K562 (cell line): ENCODE data around the gene KNDC1. TPM values are rescaled to one million over a fixed set of nuclear protein-coding genes. Genes with fewer than 3 reads are reported as not detected.

Experiments
- ATAC-seq: fragments of 200-7000 bp; cut with Tn5 transposase; 3 replicates; pipeline ENCODE4 v1.9.1; 2020; ENCODE audit warnings: moderate library complexity
- BruUV-seq: library from RNA; stranded (reverse); fragments of 400-500 nt; replicated peaks from 2 replicates; lab custom pipeline; 2021; lab: Mats Ljungman, UMichigan
- CTCF ChIA-PET: fragments of 300-600 bp; formaldehyde crosslinking; extraction: SDS; loops from one replicate; lab custom pipeline; 2021; ENCODE audit warnings: low intra/inter-chr PET ratio; lab: Yijun Ruan, JAX
- POLR2A ChIA-PET: fragments of 300-600, 350-650 bp; sonication (Branson Sonifier 250); formaldehyde crosslinking; extraction: SDS; loops from one replicate; lab custom pipeline; 2021; ENCODE audit warnings: antibody characterized with exemption, inconsistent platforms; lab: Yijun Ruan, JAX
- DNase-seq, 4 experiments: peaks; one replicate each; pipeline versions ENCODE4 v3.0.0 to v3.0.0-alpha.2; 2011 to 2018; ENCODE audit warnings: low spot score in 3 of 4, mixed read lengths in 3 of 4; ENCODE audit errors: extremely low read depth in 1 of 4
- FAIRE-seq: peaks from 2 replicates; lab custom pipeline; 2011; peaks lifted over from hg19 to GRCh38; lab: Jason Lieb, UNC
- H2AFZ ChIP-seq: 2 replicates; pipeline ENCODE4 v1.6.0; 2011; ENCODE audit warnings: low read depth, low read length, control low read depth, inconsistent platforms
- H3K27ac ChIP-seq: fragments of 200-600 bp; 3 replicates; pipeline ENCODE4 v1.8.0; 2011; ENCODE audit warnings: low read depth, mild to moderate bottlenecking, control low read depth, inconsistent platforms, low read length, moderate library complexity, mixed read lengths; ENCODE audit errors: extremely low read depth
- H3K27me3 ChIP-seq, 2 experiments: fragments of 300-600 bp in 1 of 2; 2 replicates in 1 of 2; 3 replicates in 1 of 2; pipeline versions ENCODE4 v1.6.0 to v1.8.0; 2011; ENCODE audit warnings: inconsistent platforms in 2 of 2, low read length in 2 of 2, mild to moderate bottlenecking in 1 of 2, mixed read lengths in 1 of 2, moderate library complexity in 1 of 2; ENCODE audit not compliant: control insufficient read depth in 2 of 2, insufficient read depth in 2 of 2
- H3K36me3 ChIP-seq: fragments of 300-600 bp; 3 replicates; pipeline ENCODE4 v1.8.0; 2011; ENCODE audit warnings: mild to moderate bottlenecking, low read length, inconsistent platforms; ENCODE audit not compliant: control insufficient read depth, insufficient read depth
- H3K4me1 ChIP-seq, 2 experiments: fragments of 200-600 bp in 1 of 2; replicated peaks in 1 of 2; 2 replicates in 1 of 2; 3 replicates in 1 of 2; pipeline versions ENCODE4 v1.5.1 to v1.8.0; 2011; ENCODE audit warnings: inconsistent platforms in 2 of 2, low read length in 2 of 2, mild to moderate bottlenecking in 1 of 2, mixed read lengths in 1 of 2, moderate library complexity in 1 of 2; ENCODE audit not compliant: control insufficient read depth in 2 of 2, insufficient read depth in 2 of 2
- H3K4me2 ChIP-seq: 2 replicates; pipeline ENCODE4 v1.6.1; 2011; ENCODE audit warnings: low read length, control low read depth, inconsistent platforms, mixed read lengths; ENCODE audit not compliant: insufficient read depth
- H3K4me3 ChIP-seq: fragments of 200-600 bp; sonication (generic), shearing (Covaris generic); 2 replicates; pipeline ENCODE4 v1.5.1; 2016; ENCODE audit warnings: control low read depth, inconsistent platforms
- H3K79me2 ChIP-seq: fragments of 200-600 bp; 3 replicates; pipeline ENCODE4 v1.8.0; 2011; ENCODE audit warnings: low read length, inconsistent platforms; ENCODE audit not compliant: control insufficient read depth, insufficient read depth
- H3K9ac ChIP-seq, 2 experiments: 2 replicates each; pipeline versions ENCODE4 v1.6.0 to v1.6.1; 2011; ENCODE audit warnings: low read depth in 2 of 2, low read length in 2 of 2, control low read depth in 1 of 2, inconsistent platforms in 1 of 2, mild to moderate bottlenecking in 1 of 2, mixed read lengths in 1 of 2; ENCODE audit not compliant: insufficient read depth in 1 of 2
- H3K9me1 ChIP-seq: one replicate; pipeline ENCODE4 v1.6.0; 2011; ENCODE audit warnings: inconsistent platforms, mild to moderate bottlenecking, low read length, moderate library complexity; ENCODE audit not compliant: control insufficient read depth, insufficient read depth
- H3K9me3 ChIP-seq: replicated peaks from 2 replicates; pipeline ENCODE4 v1.5.1; 2011; ENCODE audit warnings: low read depth, low read length, inconsistent platforms; ENCODE audit not compliant: control insufficient read depth, insufficient read depth
- H4K20me1 ChIP-seq: replicated peaks from 2 replicates; pipeline ENCODE4 v1.6.1; 2011; ENCODE audit warnings: low read length, inconsistent platforms, mixed read lengths; ENCODE audit not compliant: control insufficient read depth, insufficient read depth
- CBFB ChIP-seq: sonication (generic); formaldehyde crosslinking; IDR thresholded peaks from 2 replicates; pipeline ENCODE4 v1.4.0; 2020; ENCODE audit warnings: mild to moderate bottlenecking, missing genetic modification reagents
- RAD51 ChIP-seq: fragments of 450-650 bp; IDR thresholded peaks from 2 replicates; pipeline ENCODE4 v1.7.1; 2016; ENCODE audit warnings: low read depth, mild to moderate bottlenecking, borderline replicate concordance
- TEAD1 ChIP-seq, 2 experiments: fragments of 450-650 bp in 1 of 2; sonication (generic) in 1 of 2; formaldehyde crosslinking; IDR thresholded peaks; 2 replicates each; pipeline versions ENCODE4 v1.4.0 to v1.8.0; 2020 to 2022; ENCODE audit warnings: mild to moderate bottlenecking in 2 of 2, missing genetic modification reagents in 1 of 2
- ZNF197 ChIP-seq: fragments of 200-800 bp; sonication (Bioruptor generic); IDR thresholded peaks from 2 replicates; pipeline ENCODE4 v1.6.1; 2016; ENCODE audit warnings: low read depth, missing genetic modification characterization, missing compliant biosample characterization
- WGBS: fragments of 100-300 bp; shearing (Covaris generic); methylation state at CpG from one replicate; pipeline ENCODE4 v1.1.6; 2016; ENCODE audit warnings: low coverage, mixed read lengths; ENCODE audit not compliant: insufficient coverage; ENCODE audit errors: missing lambda C conversion rate; 5-methylcytosine and 5-hydroxymethylcytosine counted together
- in situ Hi-C: fragments of 300-500 bp; cut with MboI; formaldehyde crosslinking; loops from 4 replicates; pipeline ENCODE4 v1.15.0; 2018; ENCODE audit warnings: inconsistent platforms, mixed read lengths
- intact Hi-C: fragments of 100-400 bp; cut with micrococcal nuclease; formaldehyde crosslinking; loops from 2 replicates; pipeline ENCODE4 v1.14.2; 2022
- polyA plus RNA-seq, 8 experiments: library from polyadenylated mRNA; depleted of rRNA in 4 of 8; stranded (reverse) in 5 of 8; unstranded in 3 of 8; fragments of >200 nt; fragmentation: Nextera tagmentation in 2 of 8; fragmentation: Illumina TruSeq in 1 of 8; extraction: Ambion mirVana in 2 of 8; extraction: Trizol in 1 of 8; gene quantifications; 2 replicates each; pipeline versions ENCODE4 v1.2.1 to v1.2.3, GENCODE V29; 2011 to 2014; ENCODE audit warnings: inconsistent platforms in 1 of 8, missing spikeins in 1 of 8
- total RNA-seq, 7 experiments: library from RNA; depleted of rRNA in 6 of 7; stranded (reverse); fragments of >200 nt in 6 of 7; fragmentation: Illumina TruSeq in 2 of 7; extraction: Trizol in 2 of 7; gene quantifications; 2 replicates each; pipeline versions ENCODE4 v1.2.1 to v1.2.3, GENCODE V29; 2011 to 2021; ENCODE audit warnings: low replicate concordance in 1 of 7
- TF ChIP-seq, protein P1 (sequence below): sonication (generic); formaldehyde crosslinking; IDR thresholded peaks from 2 replicates; pipeline ENCODE4 v1.5.0; 2020; ENCODE audit warnings: missing genetic modification reagents

KNDC1 gene
- total and polyA plus RNA-seq, 9 of the 15 experiments (the other 6 are each of a cell fraction or from before 2014, with no cell fraction given): 0.07 to 0.26 (median 0.11) TPM; not detected in 6

GRCh38 chr10:133252223-133252552 lies 92.2 kb downstream of the KNDC1 start:
- ChIA-PET CTCF (no interaction called here), POLR2A (no interaction called here)
- Histone ChIP-seq H4K20me1 (no peaks in the 10 kb centered on the region), H3K36me3 (no peaks in the 10 kb centered on the region), H3K4me2 (no peak overlapping the region), H3K9me1 (no peaks in the 10 kb centered on the region), H2AFZ (no peak overlapping the region), H3K79me2 (no peaks in the 10 kb centered on the region), H3K27ac (no peak overlapping the region), H3K4me1 (peaks cover 15 to 66% of the 10 kb centered on the region in 2 experiments; a peak in 4 of 5 replicates), H3K27me3 (no peaks in the 10 kb centered on the region; a peak in 1 of 5 replicates), H3K9me3 (no peaks in the 10 kb centered on the region), H3K9ac (no peak overlapping the region), H3K4me3 (no peak overlapping the region)
- DNase-seq (no peak), ATAC-seq (no peak), FAIRE-seq (no peak)
- no peak for TF ChIP-seq TEAD1 (CRISPR knock-in tag; IDR thresholded peaks at IDR 0.05)
- no TSS peak for BruUV-seq
- intact Hi-C loops (no loop called here), in situ Hi-C loops (no loop called here)
- WGBS: no CpG with 5 or more reads among the region's 12 CpGs

DNA sequence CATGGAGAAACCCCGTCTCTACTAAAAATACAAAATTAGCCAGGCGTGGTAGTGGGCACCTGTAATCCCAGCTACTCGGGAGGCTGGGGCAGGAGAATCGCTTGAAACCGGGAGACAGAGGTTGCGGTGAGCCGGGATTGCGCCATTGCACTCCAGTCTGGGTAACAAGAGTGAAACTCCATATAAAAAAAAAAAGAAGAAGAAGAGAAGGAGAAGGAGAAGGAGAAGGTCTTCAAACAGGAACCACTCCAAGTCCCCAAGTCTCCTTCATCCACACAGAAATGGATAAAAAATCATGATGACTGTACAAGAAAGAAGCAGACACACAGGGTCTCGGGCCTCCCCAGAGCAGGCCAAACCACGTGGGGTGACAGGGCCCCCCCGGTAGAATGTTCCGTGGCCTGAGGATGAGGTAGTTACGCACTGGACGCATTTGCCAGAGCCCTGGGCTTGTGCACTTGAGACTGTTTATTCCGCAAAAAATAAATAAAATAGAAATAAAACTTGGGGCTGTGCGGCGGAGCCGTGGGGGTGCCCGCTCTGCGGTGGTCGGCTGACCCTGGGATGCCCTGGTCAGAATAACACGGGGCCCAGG lies 93.4 kb downstream of the KNDC1 start:
- ATAC-seq: no peak
- no peaks in the 10 kb centered on the region for H3K9me3 ChIP-seq
- no peaks in the 10 kb centered on the region for H3K9me1 ChIP-seq
- H3K79me2 ChIP-seq: no peaks in the 10 kb centered on the region
- peaks cover 3 to 66% of the 10 kb centered on the region in 2 experiments; a peak in 4 of 5 replicates for H3K4me1 ChIP-seq
- no peak for DNase-seq
- in situ Hi-C loops: no loop called here
- no peak overlapping the region for H3K4me3 ChIP-seq
- no peak overlapping the region for H3K9ac ChIP-seq
- no peaks in the 10 kb centered on the region for H3K27me3 ChIP-seq
- H3K27ac ChIP-seq: no peak overlapping the region
- FAIRE-seq: no peak
- 54% methylated on average over 7 of the region's 22 CpGs for WGBS
- no peaks in the 10 kb centered on the region for H4K20me1 ChIP-seq
- ChIA-PET POLR2A (no interaction called here), CTCF (no interaction called here)
- intact Hi-C loops: no loop called here
- BruUV-seq: no TSS peak
- TF ChIP-seq, protein P1, sequence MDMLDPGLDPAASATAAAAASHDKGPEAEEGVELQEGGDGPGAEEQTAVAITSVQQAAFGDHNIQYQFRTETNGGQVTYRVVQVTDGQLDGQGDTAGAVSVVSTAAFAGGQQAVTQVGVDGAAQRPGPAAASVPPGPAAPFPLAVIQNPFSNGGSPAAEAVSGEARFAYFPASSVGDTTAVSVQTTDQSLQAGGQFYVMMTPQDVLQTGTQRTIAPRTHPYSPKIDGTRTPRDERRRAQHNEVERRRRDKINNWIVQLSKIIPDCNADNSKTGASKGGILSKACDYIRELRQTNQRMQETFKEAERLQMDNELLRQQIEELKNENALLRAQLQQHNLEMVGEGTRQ (CRISPR knock-in tag): no peak
- TF ChIP-seq CBFB (CRISPR knock-in tag): no peak
- no peak for TF ChIP-seq RAD51
- no peak for TF ChIP-seq ZNF197 (CRISPR knock-in tag)
- no peak overlapping the region for H2AFZ ChIP-seq
- no peaks in the 10 kb centered on the region for H3K36me3 ChIP-seq
- H3K4me2 ChIP-seq: no peak overlapping the region
